HEK293 (cell line): ENCODE data around the gene PPP1R18.

Source experiments
- GLIS1 ChIP-seq: fragments of 450-650 bp; formaldehyde crosslinking; IDR thresholded peaks from 2 replicates; pipeline ENCODE4 v1.5.1; 2016; ENCODE audit warnings: missing biosample characterization, missing genetic modification characterization
- KLF10 ChIP-seq: fragments of 450-650 bp; IDR thresholded peaks from 2 replicates; pipeline ENCODE4 v1.5.1; 2018; ENCODE audit warnings: missing biosample characterization, mild to moderate bottlenecking, missing genetic modification characterization
- KLF7 ChIP-seq: fragments of 450-650 bp; formaldehyde crosslinking; IDR thresholded peaks from 2 replicates; pipeline ENCODE4 v1.5.1; 2016; ENCODE audit warnings: missing biosample characterization, missing genetic modification characterization, borderline replicate concordance
- MEIS1 ChIP-seq: sonication (generic); formaldehyde crosslinking; IDR thresholded peaks from 2 replicates; pipeline ENCODE4 v1.8.1; 2022; ENCODE audit warnings: missing genetic modification reagents, mild to moderate bottlenecking, borderline replicate concordance
- REST ChIP-seq: fragments of 450-650 bp; formaldehyde crosslinking; IDR thresholded peaks from 2 replicates; pipeline ENCODE4 v1.5.1; 2016; ENCODE audit warnings: missing biosample characterization, missing genetic modification characterization
- ZFP3 ChIP-seq: fragments of 450-650 bp; formaldehyde crosslinking; IDR thresholded peaks from 2 replicates; pipeline ENCODE4 v1.5.1; 2016; ENCODE audit warnings: low read depth, missing biosample characterization, missing genetic modification characterization
- ZFP37 ChIP-seq: fragments of 450-650 bp; formaldehyde crosslinking; IDR thresholded peaks from 2 replicates; pipeline ENCODE4 v1.5.1; 2016; ENCODE audit warnings: missing biosample characterization, missing genetic modification characterization
- ZNF10 ChIP-seq: fragments of 450-650 bp; formaldehyde crosslinking; IDR thresholded peaks from 2 replicates; pipeline ENCODE4 v1.5.1; 2017; ENCODE audit warnings: missing biosample characterization, missing genetic modification characterization
- ZNF174 ChIP-seq: fragments of 450-650 bp; formaldehyde crosslinking; IDR thresholded peaks from 2 replicates; pipeline ENCODE4 v1.5.0; 2017; ENCODE audit warnings: missing biosample characterization, mild to moderate bottlenecking, missing genetic modification characterization
- ZNF175 ChIP-seq: fragments of 450-650 bp; formaldehyde crosslinking; IDR thresholded peaks from 2 replicates; pipeline ENCODE4 v1.5.1; 2016; ENCODE audit warnings: missing biosample characterization, missing genetic modification characterization
- ZNF221 ChIP-seq: fragments of 450-650 bp; formaldehyde crosslinking; IDR thresholded peaks from 2 replicates; pipeline ENCODE4 v1.5.1; 2017; ENCODE audit warnings: missing biosample characterization, missing genetic modification characterization, borderline replicate concordance
- ZNF302 ChIP-seq: fragments of 450-650 bp; formaldehyde crosslinking; IDR thresholded peaks from 2 replicates; pipeline ENCODE4 v1.5.1; 2016; ENCODE audit warnings: missing biosample characterization, missing genetic modification characterization, low read depth
- ZNF362 ChIP-seq: fragments of 450-650 bp; formaldehyde crosslinking; IDR thresholded peaks from 2 replicates; pipeline ENCODE4 v1.5.1; 2016; ENCODE audit warnings: missing biosample characterization, missing genetic modification characterization
- ZNF514 ChIP-seq: fragments of 450-650 bp; formaldehyde crosslinking; IDR thresholded peaks from 2 replicates; pipeline ENCODE4 v1.5.1; 2016; ENCODE audit warnings: missing biosample characterization, missing genetic modification characterization
- ZNF518A ChIP-seq: fragments of 450-650 bp; formaldehyde crosslinking; conservative IDR thresholded peaks from 2 replicates; pipeline ENCODE4 v1.5.1; 2016; ENCODE audit warnings: low read depth, missing biosample characterization, missing genetic modification characterization
- ZNF544 ChIP-seq: fragments of 450-650 bp; formaldehyde crosslinking; IDR thresholded peaks from 2 replicates; pipeline ENCODE4 v1.5.0; 2017; ENCODE audit warnings: missing biosample characterization, missing genetic modification characterization
- ZNF660 ChIP-seq: fragments of 450-650 bp; IDR thresholded peaks from 2 replicates; pipeline ENCODE4 v1.5.1; 2018; ENCODE audit warnings: missing biosample characterization, mild to moderate bottlenecking, missing genetic modification characterization
- ZNF704 ChIP-seq: fragments of 450-650 bp; formaldehyde crosslinking; IDR thresholded peaks from 2 replicates; pipeline ENCODE4 v1.5.1; 2016; ENCODE audit warnings: missing biosample characterization, missing genetic modification characterization
- ZNF707 ChIP-seq: fragments of 450-650 bp; formaldehyde crosslinking; IDR thresholded peaks from 2 replicates; pipeline ENCODE4 v1.5.1; 2016; ENCODE audit warnings: missing biosample characterization, missing genetic modification characterization

The PPP1R18 gene

GRCh38 chr6:30682143-30683117 is 4.0 kb downstream of the PPP1R18 start (continued):
- TF ChIP-seq ZNF175 (no peak), ZFP3 (tag by site-specific recombination) (no peak), KLF10 (0 out of 2 replicates have a peak, but pooled peaks have one; percentile 32), REST (tag by site-specific recombination) (no peak), ZNF518A (0 out of 2 replicates have a peak, but pooled peaks have one; percentile 57), ZFP37 (no peak), KLF7 (tag by site-specific recombination) (no peak), MEIS1 (CRISPR knock-in tag) (no peak), ZNF10 (tag by site-specific recombination) (no peak), GLIS1 (tag by site-specific recombination) (peak; percentile 75), ZNF660 (no peak), ZNF302 (tag by site-specific recombination) (no peak), ZNF221 (tag by site-specific recombination) (no peak), ZNF174 (no peak), ZNF707 (tag by site-specific recombination) (no peak), ZNF362 (tag by site-specific recombination) (peak; percentile 51; the same call in 1 of the 2 replicates), ZNF544 (tag by site-specific recombination) (no peak), ZNF704 (tag by site-specific recombination) (no peak), ZNF514 (tag by site-specific recombination) (no peak)
